Fibroblast of the conjunctiva (primary cell): ENCODE results near the gene TTBK2.
A peak's percentile ranks its signal among the peaks of the same experiment; 100 is the strongest.

Experiments used
- DNase-seq: peaks from one replicate; pipeline ENCODE4 v3.0.0-alpha.2; 2010; ENCODE audit warnings: low read depth

The TTBK2 gene

DNA sequence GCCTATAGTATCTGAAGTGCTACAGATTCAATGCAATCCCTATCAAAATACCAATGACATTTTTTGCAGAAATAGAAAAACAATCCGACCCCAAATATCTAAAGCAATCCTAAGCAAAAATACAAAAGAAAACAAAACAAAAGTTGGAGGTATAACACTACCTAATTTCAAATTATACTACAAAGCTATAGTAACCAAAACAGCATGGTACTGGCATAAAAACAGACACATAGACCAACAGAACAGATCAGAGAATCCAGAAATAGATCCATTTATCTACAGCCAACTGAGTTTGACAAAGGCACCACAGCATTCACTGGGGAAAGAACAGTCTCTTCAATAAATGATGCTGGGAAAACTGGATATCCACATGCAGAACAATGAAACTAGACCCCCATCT lies 159.8 kb downstream of the TTBK2 start:
- DNase-seq: no peak

DNA sequence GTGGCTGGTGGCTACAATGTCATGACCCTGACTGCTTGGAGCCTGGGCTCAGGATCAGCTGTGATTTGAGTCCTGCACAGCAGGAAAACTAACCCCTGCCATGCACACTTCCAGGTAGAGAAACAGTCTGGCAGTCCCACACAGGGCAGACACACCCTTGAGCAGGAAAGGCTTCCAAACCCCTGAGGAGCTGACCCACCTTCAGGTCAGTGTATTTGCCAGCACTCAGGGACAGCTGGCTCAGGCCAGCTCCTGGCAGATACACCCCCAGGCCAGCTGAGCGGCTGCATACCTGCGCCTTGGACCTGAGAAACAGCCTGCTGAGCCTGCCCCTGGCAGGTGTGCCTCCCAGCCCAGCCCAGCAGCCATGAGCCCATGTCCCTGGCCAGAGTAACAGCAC lies 161.5 kb downstream of the TTBK2 start:
- no peak for DNase-seq

DNA sequence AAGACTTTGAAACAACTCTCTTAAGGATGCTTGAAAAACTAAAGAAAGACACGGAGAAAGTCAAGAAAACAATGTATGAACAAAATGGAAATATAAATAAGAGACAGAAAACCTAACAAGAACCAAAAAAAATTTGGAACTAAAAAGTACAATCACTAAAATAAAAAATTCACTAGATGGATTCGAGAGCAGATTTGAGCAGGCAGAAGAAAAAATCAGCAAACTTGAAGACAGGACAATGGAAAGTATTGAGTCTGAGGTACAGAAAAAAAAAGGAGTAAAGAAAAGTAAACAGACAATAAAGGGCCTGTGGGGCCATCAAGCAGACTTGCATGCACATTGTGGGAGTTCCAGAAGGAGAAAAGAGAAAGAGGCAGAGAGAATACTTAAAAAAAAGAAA lies 170.3 kb downstream of the TTBK2 start:
- DNase-seq: no peak

DNA sequence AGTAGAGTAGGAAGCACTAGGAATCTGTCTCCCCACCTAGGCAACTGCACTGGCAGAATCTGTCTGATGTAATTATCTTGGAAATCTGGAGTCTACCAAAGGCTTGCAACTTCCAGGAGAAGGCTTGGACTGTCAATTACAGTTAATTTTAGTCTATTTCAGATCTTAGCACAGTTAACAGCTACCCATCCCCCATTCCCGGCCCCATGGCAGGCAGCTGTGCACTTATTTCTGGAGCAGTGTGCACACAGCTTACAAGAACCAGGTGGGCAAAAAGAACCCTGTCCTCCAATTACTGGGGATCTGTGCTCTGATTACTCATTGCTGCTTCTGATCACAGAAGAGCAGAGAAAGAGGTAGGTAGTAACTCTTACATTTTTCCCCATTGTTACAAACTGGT lies 171.3 kb downstream of the TTBK2 start:
- no peak for DNase-seq

DNA sequence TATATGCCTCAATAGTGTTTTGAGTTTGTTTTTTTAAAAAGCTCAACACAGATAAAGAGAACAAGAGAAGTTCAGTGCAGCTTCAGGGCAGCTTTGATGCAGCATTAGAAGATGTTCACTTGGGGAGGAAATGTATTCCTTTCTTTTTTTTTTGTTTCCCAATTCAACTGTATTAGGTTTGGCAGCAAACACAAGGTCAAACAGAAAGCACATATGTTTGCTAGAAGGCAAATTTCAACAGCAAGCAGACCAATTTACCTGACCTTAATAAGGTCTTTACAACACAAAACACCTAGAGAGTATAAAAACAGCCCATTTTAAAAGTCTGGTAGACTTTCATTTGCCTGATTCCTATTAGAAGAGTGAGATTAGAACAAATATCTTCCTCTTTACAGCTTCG lies 176.4 kb downstream of the TTBK2 start:
- DNase-seq: no peak

DNA sequence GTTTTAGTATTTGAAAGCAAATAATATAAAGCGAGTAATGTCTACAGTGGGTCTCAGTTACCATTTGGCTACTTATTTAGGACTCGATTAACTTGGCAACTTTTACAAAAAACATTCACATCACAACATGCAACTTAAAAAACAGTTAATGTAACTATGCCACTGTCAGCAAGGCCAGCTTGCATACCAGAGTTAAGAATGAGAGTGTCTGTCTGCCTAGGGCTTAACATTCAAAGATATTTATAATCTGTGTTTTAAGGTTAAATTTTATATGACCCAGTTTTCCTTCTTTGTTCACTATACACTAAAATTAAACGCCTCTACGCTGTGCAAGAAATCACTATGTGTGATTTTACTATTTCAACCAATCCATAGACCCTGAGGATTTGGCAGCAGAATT lies 178.4 kb downstream of the TTBK2 start:
- no peak for DNase-seq

DNA sequence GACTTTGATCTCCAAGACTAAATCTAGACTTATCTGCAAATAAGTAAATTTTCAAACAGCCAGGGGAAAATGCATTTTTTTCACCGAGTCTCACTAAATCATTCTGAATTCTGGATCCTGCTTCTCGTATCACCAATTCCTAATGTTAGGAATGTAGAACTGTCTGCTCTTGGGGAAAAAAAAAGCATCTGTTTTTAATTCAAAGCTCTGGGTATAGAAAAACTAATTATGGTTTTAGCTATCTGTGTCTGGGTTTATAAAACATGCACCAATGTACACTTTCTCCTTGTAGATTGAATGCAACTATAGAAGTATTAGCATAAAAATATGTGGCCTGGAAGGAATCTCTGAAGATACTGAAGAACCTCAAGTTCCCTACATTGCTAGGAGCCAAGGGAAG lies 178.9 kb downstream of the TTBK2 start:
- DNase-seq: no peak

DNA sequence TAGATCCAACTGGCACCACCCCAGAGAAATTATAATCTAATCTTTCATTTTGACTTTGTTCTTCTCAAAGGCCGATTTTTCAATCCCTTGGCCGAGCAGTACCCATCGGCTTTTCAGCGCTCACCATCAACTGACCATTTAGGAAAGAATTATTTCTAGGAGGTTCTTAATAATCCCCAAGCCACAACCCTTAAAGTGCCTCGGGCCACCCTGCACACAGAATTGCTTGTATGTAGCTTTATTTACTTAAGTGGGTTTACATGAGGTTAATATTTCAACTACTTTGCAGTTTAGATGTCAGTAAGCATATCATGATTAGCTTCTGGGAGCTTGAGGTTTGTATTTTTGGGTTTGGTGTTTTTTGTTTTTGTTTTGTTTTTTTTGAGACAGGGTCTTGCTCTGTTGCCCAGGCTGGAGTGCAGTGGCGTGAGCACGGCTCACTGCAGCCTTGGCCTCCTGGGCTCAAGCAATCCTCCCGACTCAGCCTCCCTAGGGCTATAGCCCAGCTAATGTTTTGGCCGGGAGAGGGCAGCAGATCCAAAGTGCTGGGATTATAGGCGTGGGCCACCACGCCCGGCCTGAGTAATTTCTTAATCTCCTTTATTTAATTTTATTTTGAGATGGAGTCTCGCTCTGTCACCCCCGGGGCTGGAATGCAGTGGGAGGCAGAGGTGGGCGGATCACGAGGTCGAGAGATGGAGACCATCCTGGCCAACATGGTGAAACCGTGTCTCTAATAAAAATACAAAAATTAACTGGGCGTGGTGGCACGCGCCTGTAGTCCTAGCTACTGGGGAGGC lies 182.8 kb downstream of the TTBK2 start:
- no peak for DNase-seq

DNA sequence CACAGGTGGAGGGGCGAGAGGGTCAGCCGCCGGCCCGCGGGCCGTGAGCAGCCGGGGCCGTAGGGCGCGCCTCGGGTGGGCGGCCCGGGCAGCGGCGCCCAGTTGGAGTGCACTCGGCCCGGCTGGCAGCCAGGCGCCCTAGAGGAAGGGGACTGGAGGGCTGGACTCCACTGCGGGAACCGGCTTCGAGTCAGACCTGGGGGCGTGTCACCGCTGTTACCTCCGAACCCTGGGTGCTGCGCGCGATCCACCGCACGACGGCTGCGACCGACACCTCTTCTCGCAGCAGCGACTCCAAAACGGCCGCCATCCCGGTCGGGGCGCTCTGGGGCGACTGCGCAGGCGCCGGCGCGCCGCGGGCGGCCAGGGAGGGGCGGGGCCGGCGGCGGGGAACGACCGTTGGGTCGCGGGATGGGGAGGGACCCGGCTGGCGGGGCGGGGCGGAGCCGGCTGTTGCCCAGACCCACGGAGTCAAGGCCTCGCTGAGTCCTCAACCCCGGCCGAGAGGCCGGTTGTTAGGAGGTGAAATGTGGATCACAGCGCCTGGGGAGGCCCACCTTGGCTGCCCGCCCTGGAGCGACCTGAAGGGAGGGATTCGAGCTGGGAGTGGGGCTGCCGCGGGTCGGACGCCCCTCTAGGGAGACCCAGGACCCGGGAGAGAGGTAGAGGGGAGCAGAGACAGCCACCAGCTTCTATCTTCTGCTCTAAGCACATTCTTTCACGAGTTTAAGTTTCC lies 183.6 kb downstream of the TTBK2 start, which contains the start of gene CDAN1:
Gene CDAN1, minus strand, starts transcription at position 336 of the 736 bp plus-strand sequence. Its CDS starts 26 bp downstream, at position 310.
- peak; percentile 66 for DNase-seq

DNA sequence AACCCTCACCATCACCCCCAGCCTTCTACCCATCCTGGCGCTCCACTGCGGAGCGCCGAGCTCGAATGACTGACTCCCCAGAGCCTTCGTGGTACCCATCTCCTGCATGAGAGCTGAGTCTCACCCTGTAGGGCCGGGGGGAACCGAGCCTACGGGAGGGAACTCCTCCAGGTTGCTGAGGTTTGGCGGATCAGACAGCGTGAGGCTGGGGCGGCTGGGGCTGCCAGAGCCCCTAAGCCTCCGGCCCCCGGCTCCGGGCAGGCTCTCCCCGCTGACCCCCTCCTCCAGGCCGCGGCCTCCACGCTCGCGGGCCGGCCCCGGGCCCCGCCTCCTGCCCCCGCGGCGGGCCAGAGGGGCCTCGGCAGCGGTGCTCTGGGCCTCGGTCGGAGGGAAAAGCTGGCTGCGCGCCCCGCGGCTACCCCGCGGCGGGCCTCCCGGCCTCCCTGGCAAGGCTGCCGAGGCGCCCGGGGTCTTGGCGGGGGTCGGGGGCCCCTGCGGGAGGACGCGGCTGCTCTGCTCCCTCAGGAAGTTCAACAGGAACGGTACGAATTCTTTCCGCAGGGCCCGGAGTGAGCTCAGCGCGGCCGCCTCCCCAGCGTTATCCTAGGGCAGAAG lies 184.3 kb downstream of the TTBK2 start:
- DNase-seq: no peak

DNA sequence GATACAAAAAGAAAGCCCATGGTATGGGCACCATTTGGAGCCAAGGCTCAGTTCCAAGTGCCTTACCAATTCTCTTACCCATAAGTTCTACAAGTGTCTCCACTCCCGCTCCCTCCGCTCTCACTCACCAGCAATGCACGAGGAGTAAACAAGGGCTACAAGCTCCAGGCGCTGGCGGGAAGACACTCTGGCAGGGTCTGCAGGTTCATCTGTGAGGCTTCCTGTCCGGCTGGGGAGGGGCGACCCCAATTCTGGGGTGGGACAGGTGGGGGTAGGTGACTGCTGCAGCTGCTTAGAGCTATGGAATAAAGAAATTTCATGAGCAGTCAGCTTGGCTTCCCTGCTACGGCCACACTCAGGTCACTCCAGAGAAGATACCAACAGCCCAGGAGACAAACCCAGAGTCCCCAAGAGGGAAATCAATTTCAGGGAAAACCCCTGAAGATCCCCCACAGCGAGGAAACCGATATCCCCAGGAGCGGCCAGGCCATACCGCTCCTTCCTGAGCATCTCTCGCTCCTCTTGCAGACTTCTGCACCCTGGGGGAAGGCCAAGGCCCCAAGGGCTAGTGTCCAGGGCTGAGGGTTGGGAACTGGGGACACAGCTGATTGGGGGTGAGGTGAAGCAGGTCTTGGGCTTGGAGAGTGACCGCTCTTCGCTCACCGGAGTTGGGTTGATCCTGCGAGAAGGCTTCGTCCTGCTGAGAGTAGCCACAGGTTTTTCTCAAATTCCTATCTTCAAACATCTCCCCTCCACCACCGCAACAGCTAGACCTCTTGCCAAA lies 185.0 kb downstream of the TTBK2 start:
- no peak for DNase-seq

DNA sequence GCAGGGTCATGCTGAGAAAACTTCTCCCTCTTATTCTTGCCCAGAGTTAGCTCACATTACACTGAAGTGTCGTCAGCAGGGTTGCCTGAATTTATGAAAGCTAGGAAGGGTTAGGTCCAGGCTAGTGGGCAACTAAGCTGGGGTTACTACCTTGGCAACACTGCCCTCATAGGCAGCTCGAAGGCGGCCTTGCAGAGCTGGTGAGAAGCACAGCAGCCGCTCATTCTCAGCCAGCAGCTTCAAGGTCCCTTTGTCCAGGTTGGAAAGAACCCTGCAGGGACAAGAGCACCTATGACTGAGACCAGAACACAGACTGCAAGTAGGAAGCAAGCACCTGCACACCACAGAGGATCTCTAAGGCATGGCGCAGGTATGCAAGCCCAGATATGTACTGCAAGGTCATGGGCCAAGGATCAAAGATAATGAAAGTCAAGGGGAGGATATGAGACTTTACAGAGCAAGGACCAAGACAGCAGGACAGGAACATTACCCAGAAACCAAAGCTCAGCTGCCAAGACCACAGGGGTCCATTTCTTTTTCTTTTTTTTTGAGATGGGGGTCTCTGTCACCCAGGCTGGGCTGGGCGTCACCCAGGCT lies 186.4 kb downstream of the TTBK2 start:
- DNase-seq: no peak

DNA sequence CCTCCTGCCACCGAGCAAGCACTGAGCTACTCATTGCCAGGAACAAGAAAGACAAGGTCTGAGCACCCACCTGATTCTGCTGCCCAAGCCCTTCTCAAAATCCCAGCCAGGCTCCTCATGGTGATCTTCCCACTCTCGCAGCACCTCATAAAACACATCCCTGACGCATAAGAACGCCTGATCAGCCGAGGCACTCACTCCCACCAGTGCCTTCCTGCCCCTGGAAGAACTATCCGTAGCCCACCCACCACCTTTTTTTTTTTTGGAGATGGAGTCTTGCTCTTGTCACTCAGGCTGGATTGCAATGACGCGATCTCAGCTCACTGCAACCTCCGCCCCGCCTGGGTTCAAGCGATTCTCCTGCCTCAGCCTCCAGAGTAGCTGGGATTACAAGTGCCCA lies 187.6 kb downstream of the TTBK2 start:
- DNase-seq: no peak

DNA sequence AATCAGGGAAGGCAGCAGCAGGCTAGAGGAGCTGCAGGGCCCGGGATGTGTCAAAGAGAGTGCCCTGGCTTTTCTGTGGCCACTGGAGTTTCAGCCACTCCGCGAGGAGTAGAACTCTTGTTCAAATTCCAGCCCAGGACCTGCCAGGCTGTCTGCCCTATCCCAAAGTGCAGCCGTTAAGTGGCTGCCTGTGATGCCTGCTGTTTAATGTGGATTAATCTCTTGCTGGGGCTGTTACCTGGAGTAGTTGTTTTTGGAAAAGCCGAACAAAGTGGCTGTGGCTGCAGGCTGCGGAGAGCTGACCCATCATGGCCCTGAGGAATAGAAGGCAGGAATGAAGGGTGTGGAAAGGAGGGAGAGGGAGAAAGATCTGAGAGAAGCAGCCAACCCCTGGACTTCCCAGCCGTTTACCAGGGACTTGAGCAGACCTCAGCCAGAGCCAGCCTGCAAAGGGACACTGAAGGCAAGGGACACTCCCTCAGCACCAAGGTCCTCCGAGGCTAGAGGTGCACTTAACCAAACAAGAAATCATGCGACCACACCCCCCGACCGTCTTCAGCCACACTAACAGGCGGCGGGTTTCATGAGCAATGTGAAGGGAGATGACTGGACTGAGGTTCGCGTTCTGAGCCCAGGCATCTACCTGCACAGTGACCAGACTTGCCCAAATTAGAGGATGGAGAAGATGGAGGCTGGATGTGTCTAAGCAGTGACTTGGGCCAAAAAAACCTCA lies 188.3 kb downstream of the TTBK2 start:
- no peak for DNase-seq

DNA sequence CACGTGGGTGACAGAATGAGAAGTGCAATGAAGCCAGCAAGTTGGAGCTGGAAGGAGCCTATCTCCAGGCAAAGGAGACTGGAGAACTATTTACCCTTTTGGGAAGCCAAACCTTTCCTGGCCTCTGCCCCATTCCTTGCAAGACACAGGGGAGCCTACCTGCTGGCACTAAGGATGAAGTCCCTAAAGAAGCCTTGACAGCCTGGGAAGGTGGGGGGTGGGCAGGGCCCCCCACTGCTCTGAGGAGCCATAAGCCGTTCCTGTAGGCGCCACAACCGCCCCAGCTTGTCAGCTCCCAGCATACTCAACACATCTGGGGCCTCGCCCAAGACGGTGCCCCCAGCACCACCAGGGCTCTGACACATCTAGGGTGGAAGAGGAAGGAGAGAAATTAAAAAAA lies 189.1 kb downstream of the TTBK2 start:
- DNase-seq: no peak

DNA sequence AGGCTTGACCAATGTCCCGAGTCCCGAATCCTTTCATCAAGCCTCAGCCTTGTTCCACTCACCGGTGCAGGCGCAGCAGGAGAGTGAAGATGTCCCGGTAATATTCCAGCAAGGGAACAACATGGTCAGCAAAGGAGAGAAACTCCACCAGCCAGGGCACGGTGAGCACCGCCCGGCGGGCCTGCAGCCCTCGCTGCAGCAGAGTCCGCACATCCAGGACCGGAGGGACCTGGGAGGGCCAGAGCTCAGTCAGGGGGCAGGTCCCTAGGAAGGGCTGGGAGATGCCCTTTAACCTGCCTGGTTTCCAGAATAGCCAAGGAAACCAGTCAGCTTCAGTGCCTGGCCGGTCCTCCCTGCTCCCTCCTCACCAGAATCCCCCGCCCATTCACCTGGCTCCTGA lies 190.0 kb downstream of the TTBK2 start:
- DNase-seq: no peak

DNA sequence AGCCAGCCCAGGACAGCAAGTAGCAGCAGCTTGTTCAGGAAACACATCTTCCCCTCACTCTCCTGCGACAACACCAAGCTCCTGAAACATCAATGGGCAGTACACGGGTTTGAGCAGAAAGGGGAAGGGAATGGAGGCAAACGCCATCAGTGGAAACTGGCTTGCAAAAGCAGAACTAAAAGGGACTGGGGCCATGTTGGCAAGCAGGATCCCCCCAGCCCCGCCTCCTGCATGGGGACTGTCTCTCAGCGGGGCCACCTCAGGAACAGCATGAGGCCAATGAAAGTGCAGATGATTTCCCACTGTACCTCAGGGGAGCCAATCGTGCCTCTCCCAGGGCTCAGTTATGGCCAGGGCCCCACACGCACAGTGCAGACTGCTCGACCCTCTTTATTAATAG lies 190.4 kb downstream of the TTBK2 start:
- DNase-seq: no peak

DNA sequence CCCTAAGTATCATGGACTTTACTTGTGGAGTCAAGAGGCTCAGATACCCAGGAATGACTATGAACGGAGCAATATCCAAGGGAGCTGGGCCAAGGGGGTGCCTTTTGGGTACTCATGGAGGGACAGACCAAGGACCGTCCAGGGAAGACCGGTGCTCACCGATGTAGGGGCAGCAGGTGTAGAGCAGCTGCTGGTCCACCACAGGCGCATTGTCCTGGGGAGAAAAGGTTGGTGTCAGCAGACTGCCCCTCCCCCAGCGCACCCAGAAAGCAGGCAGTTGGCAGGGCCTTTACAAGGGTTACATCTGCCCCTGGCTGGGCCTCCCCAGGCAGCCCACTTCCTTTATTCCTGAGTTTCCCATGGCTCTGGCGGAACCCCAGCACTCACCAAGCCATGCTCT lies 191.2 kb downstream of the TTBK2 start:
- DNase-seq: no peak

DNA sequence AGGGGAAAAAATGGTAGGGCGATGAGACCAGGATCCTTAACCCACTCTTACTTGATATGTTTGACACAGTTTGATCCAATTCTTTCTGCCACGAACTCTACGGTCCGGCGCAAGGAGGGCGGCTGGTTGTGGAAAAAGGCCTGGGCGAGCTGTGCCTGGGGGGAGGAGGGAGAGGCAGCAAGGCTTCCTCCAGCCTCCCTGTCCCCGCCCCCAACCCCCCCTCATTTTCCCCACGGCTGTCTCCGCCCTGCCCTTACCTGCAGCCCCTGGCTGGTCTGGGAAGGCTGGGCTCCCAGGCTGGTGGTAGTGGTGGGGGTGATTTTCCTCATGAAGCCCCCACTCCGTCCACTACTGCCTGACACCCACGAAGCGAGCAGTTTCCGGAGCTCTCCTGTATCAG lies 191.6 kb downstream of the TTBK2 start:
- no peak for DNase-seq

DNA sequence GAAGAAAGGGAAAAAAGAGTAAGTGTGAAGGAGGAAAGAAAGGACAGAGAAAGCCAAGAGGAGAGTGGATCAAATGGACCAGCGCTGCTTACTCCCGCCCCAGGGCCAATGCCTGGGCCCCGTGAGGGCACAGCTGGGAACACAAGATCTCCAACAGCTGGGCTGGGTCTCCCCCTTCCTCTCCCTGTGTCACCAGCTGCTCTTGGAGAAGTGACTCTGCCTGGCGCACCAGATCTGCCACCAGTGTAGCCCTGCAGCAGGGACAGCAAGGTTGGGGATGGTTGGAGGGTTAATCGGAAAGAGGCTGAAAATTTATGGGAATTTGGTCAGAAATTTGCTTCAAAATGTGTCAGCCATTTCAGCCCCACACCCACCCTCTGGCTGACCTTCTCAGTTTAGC lies 192.0 kb downstream of the TTBK2 start:
- no peak for DNase-seq

DNA sequence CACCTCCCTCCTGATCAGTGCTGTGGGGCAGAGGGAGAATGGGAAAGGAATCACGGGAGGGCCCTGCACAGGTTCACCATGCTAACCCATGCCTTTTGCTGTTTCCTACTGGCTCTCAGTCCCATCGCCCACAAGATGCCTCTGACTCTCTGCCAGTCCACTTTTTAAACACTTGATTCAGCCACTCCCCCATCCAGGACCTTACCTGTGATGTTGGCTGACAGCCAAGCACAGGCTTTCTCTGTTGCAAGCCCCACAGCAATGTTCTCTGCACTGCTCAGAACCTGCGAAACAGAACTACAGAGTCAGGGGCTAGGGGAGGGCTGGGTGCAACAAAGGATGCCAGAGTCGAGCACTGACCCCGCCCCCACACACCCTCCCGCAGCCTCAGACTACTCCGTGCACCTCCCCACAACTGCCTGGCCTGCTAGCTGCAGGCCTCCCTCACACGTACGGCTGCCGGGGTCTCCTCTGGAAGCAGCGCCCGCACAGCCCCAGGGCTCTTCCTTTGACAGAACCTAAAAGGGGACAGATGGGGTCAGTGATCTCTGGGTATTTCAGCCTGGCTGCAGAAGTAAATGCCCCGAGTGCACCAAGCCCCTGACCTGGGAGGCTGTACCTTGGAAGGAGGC lies 192.7 kb downstream of the TTBK2 start:
- DNase-seq: no peak
